MV-4-11 (cell line): ENCODE data around the gene PFDN2.
A peak's percentile ranks its signal among the peaks of the same experiment; 100 is the strongest.

Source experiments
- DNase-seq: peaks from one replicate; lab custom pipeline; 2025; lab: John Stamatoyannopoulos, UW

PFDN2 gene

GRCh38 chr1:161138431-161138830 lies 20.6 kb upstream of the PFDN2 start:
- DNase-seq = peak; percentile 15

GRCh38 chr1:161137881-161138280 lies 20.0 kb upstream of the PFDN2 start:
- DNase-seq = no peak

- DNase-seq = no peak
Measured at GRCh38 chr1:161133220-161133740, 15.4 kb upstream of the PFDN2 start.

GRCh38 chr1:161132410-161133219 lies 14.8 kb upstream of the PFDN2 start, which contains the start of gene DEDD:
Gene DEDD, minus strand, starts transcription at chr1:161132667. Its CDS starts 8,205 bp downstream, at chr1:161124462.
- DNase-seq = peak; percentile 97

GRCh38 chr1:161131523-161132409 lies 13.9 kb upstream of the PFDN2 start:
- DNase-seq = no peak

DNA sequence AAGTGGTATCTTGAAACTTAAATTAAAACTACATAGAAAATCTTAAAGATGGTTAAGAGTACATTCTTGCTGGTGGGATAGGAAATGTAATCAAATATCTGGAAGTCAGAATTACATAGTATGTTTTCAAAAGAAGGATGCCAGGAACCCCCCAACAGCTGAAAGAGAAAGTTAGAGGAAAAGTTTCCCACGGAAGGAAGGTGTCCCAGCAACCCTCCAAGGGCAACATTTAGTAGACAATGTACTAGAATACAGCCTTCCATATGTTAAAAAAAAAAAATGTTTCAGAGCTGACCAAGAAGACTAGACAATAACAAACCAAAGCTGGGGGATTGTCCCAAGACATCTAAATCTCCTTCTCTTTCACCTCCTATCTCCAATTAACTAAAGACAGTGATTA lies 12.4 kb upstream of the PFDN2 start:
- no peak for DNase-seq

GRCh38 chr1:161128591-161129420 lies 11.0 kb upstream of the PFDN2 start:
- no peak for DNase-seq

- DNase-seq = peak; percentile 77
Measured at GRCh38 chr1:161127649-161128048, 9.8 kb upstream of the PFDN2 start.

DNA sequence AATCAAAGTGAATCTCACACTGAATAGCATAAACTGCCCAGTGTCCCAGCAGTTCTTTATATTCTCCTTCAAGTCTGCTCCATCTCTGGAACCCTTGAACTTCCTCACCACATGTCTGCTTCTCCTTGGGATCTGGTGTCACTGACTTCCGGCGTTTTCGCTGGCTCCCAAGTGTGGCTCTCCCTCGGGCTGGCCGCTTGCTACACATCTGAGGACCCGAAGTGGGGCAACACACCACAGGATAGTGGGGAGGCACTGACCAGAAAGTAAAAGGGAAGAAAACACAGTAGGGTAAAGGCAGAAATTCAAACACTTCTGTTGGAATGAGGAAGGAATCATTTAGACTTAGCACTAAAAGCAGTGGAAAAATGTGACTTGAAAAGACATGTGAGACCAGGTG lies 5.1 kb upstream of the PFDN2 start:
- DNase-seq = no peak

DNA sequence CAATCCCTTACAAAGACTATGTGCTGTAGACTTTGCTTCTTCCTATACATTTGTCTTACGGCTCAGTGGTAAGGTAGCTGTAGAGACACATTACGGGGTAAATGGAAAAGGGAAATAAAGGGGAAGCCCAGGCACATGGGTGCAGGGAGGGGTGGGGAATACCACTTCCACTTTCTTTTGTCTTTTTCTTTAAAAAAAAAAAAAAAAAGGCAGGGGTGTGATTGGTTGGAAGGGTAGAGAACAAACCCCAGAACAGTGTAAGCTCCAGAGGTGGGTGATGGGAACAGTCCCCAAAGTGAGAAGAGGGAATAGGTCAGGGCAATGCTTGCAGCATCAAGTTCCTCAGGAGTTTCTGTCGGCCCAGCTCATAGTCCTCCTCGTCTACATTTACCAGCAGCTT lies 4.0 kb upstream of the PFDN2 start:
- DNase-seq = peak; percentile 88

DNA sequence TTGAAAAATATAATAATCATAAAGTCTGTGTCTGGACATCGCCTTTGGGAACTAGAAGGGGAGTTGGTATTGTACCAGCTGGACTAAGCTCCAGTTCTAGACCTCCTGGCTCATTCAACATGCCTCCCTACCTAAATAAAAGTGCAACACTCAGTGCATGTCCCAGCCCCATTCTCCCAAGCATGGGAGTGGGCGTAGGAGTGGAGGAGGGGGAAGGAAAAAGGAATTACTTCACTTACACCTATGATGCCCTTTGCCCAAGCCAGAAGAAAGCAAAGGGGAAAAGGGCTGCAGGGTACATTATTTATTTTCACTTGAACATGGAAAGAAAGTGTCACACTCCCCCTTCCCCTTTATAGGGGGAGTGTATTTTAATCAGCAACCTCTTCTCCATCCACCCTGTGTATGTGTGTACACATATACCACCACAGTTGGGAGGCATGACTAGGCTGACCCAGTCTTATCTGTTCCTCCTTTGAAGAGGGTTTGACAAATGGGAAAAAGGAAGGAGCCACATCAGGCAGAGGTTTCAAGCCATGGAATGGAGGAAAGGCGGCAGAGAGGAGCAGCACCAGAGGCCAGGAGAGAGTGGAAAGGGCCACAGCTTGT lies 3.3 kb upstream of the PFDN2 start:
- peak; percentile 26 for DNase-seq

GRCh38 chr1:161119092-161119903 lies 1.5 kb upstream of the PFDN2 start:
- peak; percentile 57 for DNase-seq

GRCh38 chr1:161115961-161116360 lies 1.9 kb downstream of the PFDN2 start:
- peak; percentile 37 for DNase-seq

GRCh38 chr1:161115132-161115711 lies 2.6 kb downstream of the PFDN2 start:
- peak; percentile 52 for DNase-seq

GRCh38 chr1:161114556-161114955 lies 3.3 kb downstream of the PFDN2 start:
- peak; percentile 15 for DNase-seq

DNA sequence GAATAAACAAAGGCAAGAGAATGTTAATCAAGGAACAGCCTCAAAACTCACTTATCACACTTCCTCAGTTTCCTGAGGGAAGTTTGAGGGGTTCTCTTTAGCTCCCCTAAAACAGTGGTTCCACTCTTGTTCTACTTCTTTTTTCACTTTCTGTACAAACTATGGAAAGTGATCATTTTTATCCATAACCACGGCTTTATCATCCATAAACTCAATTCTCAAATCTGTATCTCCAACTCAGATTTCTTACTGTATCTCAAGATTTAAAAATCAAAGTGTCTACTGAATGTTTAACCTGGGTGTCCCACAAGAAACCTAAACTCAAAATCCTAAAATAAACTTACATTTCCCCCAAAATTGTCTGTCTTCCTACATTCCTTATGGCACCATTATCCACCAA lies 3.9 kb downstream of the PFDN2 start:
- no peak for DNase-seq

- DNase-seq = peak; percentile 68
Measured at GRCh38 chr1:161111527-161111926, 6.3 kb downstream of the PFDN2 start.

GRCh38 chr1:161111117-161111516 lies 6.7 kb downstream of the PFDN2 start:
- peak; percentile 28 for DNase-seq

- peak; percentile 13 for DNase-seq
Measured at GRCh38 chr1:161106431-161106830, 11.4 kb downstream of the PFDN2 start.

DNA sequence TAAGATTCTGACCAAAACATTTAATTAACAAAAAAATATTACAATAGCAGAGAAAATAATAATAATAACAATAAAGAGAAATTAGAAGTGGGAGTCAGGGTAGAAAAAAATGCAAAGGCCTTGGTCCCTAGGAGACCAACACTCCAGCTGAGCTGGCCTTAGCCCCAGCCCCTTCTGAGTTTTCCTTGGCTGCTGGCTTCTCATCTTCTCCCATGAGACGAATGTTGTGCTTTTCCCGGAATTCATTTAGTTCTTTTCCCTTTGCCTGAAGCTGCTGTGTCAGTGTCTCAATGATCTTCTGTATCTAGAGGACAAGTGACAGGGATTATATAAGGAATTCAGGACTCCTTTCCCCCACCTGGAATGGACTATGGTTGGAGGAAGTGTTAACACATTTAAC lies 17.3 kb downstream of the PFDN2 start:
- DNase-seq = no peak
